AG09309 (cell line): ENCODE data around the gene SH2D5.

Experiments used
- DNase-seq: peaks from one replicate; pipeline ENCODE4 v3.0.0-alpha.2; 2010; ENCODE audit warnings: low read depth
- H3K4me3 ChIP-seq: 2 replicates; pipeline ENCODE4 v1.5.1; 2011; ENCODE audit warnings: mild to moderate bottlenecking, low read depth, low read length, moderate library complexity; ENCODE audit not compliant: control insufficient read depth
- CTCF ChIP-seq: IDR thresholded peaks from 2 replicates; pipeline ENCODE4 v1.5.1; 2011; ENCODE audit warnings: mild to moderate bottlenecking, low read depth, low read length, inconsistent platforms; ENCODE audit not compliant: insufficient read depth, control insufficient read depth; ENCODE audit errors: missing control alignments

The SH2D5 gene

GRCh38 chr1:20695515-20695914 is 37.0 kb downstream of the SH2D5 start:
- no peak for DNase-seq
- TF ChIP-seq CTCF = no peak
- H3K4me3 ChIP-seq = no peak overlapping the region

- no peak for DNase-seq
- TF ChIP-seq CTCF = no peak
- H3K4me3 ChIP-seq = no peak overlapping the region
Measured at GRCh38 chr1:20693623-20694022, 38.9 kb downstream of the SH2D5 start.

- H3K4me3 ChIP-seq = no peak overlapping the region
- no peak for TF ChIP-seq CTCF
- no peak for DNase-seq
Measured at GRCh38 chr1:20691872-20692271, 40.6 kb downstream of the SH2D5 start.

- no peak for TF ChIP-seq CTCF
- no peak for DNase-seq
- H3K4me3 ChIP-seq = no peak overlapping the region
Measured at GRCh38 chr1:20689645-20690056, 42.9 kb downstream of the SH2D5 start.

- TF ChIP-seq CTCF = no peak
Measured at GRCh38 chr1:20686883-20687725, 45.4 kb downstream of the SH2D5 start.

GRCh38 chr1:20685741-20686140 is 46.8 kb downstream of the SH2D5 start:
- no peak overlapping the region for H3K4me3 ChIP-seq
- TF ChIP-seq CTCF = no peak
- DNase-seq = no peak

More at GRCh38 chr1:20686883-20687725, 45.4 kb downstream of the SH2D5 start:
- H3K4me3 ChIP-seq = no peak overlapping the region
- DNase-seq = no peak
